Transverse colon (tissue), 4 donors: Measurements from ENCODE around the gene KLHL42.

Experiments
- EP300 ChIP-seq: sonication (generic); formaldehyde crosslinking; IDR thresholded peaks from one replicate; pipeline ENCODE4 v1.6.1; 2017; ENCODE audit warnings: antibody characterized with exemption, low read depth
- POLR2A ChIP-seq: fragments of 450-650 bp; IDR thresholded peaks from one replicate; pipeline ENCODE4 v1.6.1; 2016; ENCODE audit warnings: antibody characterized with exemption, mild to moderate bottlenecking, moderate library complexity
- POLR2AphosphoS5 ChIP-seq, 3 donors: sonication (generic); formaldehyde crosslinking; IDR thresholded peaks; one replicate each; pipeline ENCODE4 v1.6.1; 2016; ENCODE audit warnings: antibody characterized with exemption in 3 of 3
- TF ChIP-seq, protein P1 (sequence below), 5 experiments: fragments of 200-600 bp in 3 of 5; fragments of 450-650 bp in 2 of 5; sonication (generic) in 3 of 5; IDR thresholded peaks; 1 replicate in 2 of 5; 2 replicates in 3 of 5; pipeline ENCODE4 v1.5.1; 2016 to 2017; ENCODE audit warnings: antibody characterized with exemption in 5 of 5, inconsistent platforms in 3 of 5, mild to moderate bottlenecking in 2 of 5, moderate library complexity in 1 of 5

DNA sequence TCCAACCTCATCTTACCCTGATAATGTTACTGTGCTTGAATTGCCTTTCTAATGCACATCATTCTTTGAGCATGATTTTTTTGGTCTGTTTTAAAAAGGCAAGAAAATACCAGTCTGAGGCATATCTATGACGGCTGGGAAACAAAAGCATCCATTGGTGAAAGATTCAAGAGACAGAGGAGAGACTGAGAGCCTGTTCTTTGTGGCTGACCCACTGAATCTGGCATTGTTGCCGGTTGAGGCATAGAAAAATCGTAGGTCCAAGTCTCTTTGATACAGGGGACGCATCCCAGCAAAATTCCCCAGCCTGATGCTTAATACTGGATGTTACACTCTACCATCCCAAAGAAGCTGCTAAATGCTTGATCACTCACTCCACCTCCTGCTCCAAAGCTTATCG is 2.9 kb upstream of the KLHL42 start:
- TF ChIP-seq POLR2A (no peak), POLR2AphosphoS5 (IDR thresholded peaks at IDR 0.05) (no peak), EP300 (no peak)
- TF ChIP-seq, protein P1, sequence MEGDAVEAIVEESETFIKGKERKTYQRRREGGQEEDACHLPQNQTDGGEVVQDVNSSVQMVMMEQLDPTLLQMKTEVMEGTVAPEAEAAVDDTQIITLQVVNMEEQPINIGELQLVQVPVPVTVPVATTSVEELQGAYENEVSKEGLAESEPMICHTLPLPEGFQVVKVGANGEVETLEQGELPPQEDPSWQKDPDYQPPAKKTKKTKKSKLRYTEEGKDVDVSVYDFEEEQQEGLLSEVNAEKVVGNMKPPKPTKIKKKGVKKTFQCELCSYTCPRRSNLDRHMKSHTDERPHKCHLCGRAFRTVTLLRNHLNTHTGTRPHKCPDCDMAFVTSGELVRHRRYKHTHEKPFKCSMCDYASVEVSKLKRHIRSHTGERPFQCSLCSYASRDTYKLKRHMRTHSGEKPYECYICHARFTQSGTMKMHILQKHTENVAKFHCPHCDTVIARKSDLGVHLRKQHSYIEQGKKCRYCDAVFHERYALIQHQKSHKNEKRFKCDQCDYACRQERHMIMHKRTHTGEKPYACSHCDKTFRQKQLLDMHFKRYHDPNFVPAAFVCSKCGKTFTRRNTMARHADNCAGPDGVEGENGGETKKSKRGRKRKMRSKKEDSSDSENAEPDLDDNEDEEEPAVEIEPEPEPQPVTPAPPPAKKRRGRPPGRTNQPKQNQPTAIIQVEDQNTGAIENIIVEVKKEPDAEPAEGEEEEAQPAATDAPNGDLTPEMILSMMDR (IDR thresholded peaks at IDR 0.05): no peak
